Activated naive CD4-positive, alpha-beta T cell treated with anti-CD3 and anti-CD28 coated beads, Interleukin-2, amount 50 U/mL, for 24 hours (primary cell): ENCODE results near the gene DDX50.

Experiments used
- H3K27ac Mint-ChIP-seq: one replicate; pipeline ENCODE4 v1.8.0; 2021; ENCODE audit warnings: mild to moderate bottlenecking, mixed read lengths
- H3K27me3 Mint-ChIP-seq: one replicate; pipeline ENCODE4 v1.8.0; 2021; ENCODE audit warnings: mixed read lengths
- H3K36me3 Mint-ChIP-seq: one replicate; pipeline ENCODE4 v1.8.0; 2021; ENCODE audit warnings: mixed read lengths
- H3K4me1 Mint-ChIP-seq: one replicate; pipeline ENCODE4 v1.8.0; 2021; ENCODE audit warnings: mixed read lengths
- H3K4me3 Mint-ChIP-seq: one replicate; pipeline ENCODE4 v1.8.0; 2021; ENCODE audit warnings: mild to moderate bottlenecking, mixed read lengths
- H3K9me3 Mint-ChIP-seq: one replicate; pipeline ENCODE4 v1.8.0; 2021; ENCODE audit warnings: mixed read lengths

DDX50 gene

DNA sequence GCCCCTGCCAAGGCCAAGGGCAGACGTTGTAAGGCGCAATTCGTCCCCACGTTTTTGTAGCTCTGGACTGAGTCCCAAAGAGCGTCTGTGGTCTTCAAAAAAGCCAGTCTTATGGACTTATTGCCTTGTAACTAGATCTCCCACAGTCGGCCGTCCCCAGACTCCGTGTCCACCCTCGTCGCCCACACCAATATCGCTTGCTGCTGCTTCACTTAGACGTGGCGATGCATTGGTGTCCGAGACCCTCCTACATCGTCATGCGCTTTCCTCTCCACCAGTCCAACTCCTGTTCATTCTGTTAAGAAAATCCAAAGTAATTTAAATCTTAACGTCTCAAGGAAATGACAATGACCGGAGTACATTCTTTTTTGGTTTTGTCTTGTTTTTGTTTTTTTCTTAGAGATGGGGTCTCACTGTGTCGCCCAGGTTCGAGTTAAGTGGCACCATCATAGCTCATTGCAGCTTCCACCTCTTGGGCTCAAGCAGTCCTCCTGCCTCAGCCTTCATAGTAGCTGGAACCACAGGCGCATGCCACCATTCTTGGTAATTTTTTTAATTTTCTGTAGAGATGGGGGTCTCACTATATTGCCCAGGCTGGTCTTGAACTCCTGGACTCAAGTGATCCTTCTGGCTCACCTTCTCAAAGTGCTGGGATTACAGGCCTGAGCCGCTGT, 88.3 kb downstream of the DDX50 start:
- Mint-ChIP-seq H3K27me3 (no peaks in the 10 kb centered on the region), H3K4me3 (peak overlapping the region; percentile 94), H3K27ac (peak overlapping the region; percentile 75), H3K9me3 (no peaks in the 10 kb centered on the region), H3K4me1 (peaks cover 63% of the 10 kb centered on the region), H3K36me3 (peaks cover 5% of the 10 kb centered on the region)

DNA sequence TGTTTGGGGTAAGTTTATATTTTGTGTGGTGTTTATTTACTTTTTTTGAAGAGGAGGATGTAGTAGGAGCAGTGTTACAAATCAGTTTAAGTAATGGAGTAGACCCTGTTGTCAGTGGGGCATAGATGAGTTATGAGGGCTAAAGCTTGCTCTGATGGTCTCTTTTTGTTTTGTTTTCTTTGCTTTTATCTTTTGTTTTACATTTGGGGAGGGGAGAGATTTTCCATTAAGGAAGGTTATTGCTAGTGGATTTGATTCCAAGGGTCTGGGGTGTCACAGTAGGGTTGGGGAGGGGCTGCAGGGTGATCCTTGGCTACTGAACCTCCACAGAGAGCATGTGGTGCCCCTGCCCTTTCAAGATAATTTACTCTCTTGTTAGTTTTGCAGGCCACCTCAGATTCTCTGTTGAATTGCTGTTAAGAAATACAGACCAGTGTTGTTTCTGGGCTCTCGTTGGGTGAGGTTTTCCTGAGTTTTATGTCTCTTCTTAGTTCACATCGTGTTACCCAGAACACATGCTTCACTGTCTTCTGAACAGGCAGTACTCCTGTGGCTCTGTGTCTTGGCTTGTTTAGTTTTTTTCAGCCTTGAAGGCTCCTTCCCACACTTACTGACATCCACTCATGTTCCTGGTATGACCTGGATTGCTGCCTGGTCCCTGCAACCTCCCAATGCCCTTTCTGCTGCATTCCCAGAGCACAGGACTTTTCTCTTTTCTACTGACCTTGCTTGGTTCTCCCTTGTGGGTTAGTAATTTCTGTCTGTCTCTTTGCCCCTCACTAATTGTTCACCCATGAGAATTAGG, 91.7 kb downstream of the DDX50 start:
- Mint-ChIP-seq H3K4me3 (peak overlapping the region; percentile 1), H3K27ac (peak overlapping the region; percentile 43), H3K4me1 (peaks cover 73% of the 10 kb centered on the region), H3K36me3 (no peaks in the 10 kb centered on the region), H3K9me3 (no peaks in the 10 kb centered on the region), H3K27me3 (no peaks in the 10 kb centered on the region)
